ENCODE results near the gene TEDC1.

DNA sequence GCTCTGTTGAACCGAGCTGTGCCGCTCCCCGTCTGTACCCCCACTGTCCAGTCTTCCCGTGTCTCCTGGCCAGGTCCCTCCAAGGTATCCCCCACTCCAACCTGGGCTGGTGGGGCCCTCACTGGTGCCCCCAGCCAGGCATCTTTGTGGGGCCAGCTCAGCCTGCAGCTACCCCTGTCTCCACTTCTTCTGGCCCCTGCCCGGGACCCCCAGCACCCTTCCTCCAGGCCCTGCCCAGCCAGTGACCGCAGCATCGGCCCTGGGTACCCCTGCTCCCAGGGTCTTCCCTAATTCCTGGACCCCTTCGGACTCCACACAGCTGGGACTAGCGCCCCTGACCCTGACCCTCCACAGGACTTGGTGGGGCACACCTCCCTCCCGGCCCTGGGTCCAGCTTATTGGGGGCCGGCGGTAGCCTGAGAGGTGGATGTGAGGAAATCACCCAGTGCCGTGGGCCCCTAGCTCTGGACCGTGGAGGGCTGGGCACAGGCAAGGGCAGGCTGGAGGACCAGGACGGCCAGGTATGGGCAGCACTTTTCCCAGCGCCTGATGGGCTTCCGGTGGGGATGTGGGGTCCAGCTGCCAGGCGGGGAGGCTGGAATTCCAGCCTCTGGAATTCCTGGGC is 8.4 kb upstream of the TEDC1 start:
- no peak for TF ChIP-seq CTCF (IDR thresholded peaks at IDR 0.05)
- TF ChIP-seq POLR2A (IDR thresholded peaks at IDR 0.05) = no peak
- TF ChIP-seq EP300 (IDR thresholded peaks at IDR 0.05) = no peak
